OCI-LY7 (cell line): Measurements from ENCODE around the gene RAB26.

ENCODE experiments used
- CTCF ChIP-seq: fragments of 200-600 bp; sonication (generic); conservative IDR thresholded peaks from 2 replicates; pipeline ENCODE4 v1.5.1; 2014; ENCODE audit warnings: mild to moderate bottlenecking, antibody characterized with exemption, low read length, moderate library complexity, mixed read lengths
- EZH2phosphoT487 ChIP-seq: fragments of 200-600 bp; sonication (generic); IDR thresholded peaks from 2 replicates; pipeline ENCODE4 v1.6.1; 2018; ENCODE audit warnings: low read depth, borderline replicate concordance, mild to moderate bottlenecking, mixed run types, antibody characterized with exemption, low read length, moderate library complexity, mixed read lengths

- no peak for TF ChIP-seq CTCF
- no peak for TF ChIP-seq EZH2phosphoT487
These were observed 46.0 kb upstream of the RAB26 start for GRCh38 chr16:2102471-2102870.
